Naive thymus-derived CD4-positive, alpha-beta T cell (primary cell): ENCODE results near the gene PGC. TPM values are rescaled to one million over a fixed set of nuclear protein-coding genes. Genes with fewer than 3 reads are reported as not detected.
A peak's percentile ranks its signal among the peaks of the same experiment; 100 is the strongest.

ENCODE experiments used
- ATAC-seq: fragments of 150-1000 bp; cut with Tn5 transposase; 2 replicates; pipeline ENCODE4 v1.10.0; 2021; ENCODE audit warnings: mild to moderate bottlenecking, moderate library complexity
- CTCF ChIA-PET: fragments of 350-600 bp; sonication (Branson Sonifier 250); formaldehyde crosslinking; loops from one replicate; lab custom pipeline; 2021; ENCODE audit warnings: antibody characterized with exemption; lab: Charles Lee
- POLR2A ChIA-PET: fragments of 350-600 bp; sonication (Branson Sonifier 250); formaldehyde crosslinking; loops from one replicate; lab custom pipeline; 2021; ENCODE audit warnings: antibody characterized with exemption, inconsistent platforms; lab: Charles Lee
- DNase-seq, 9 donors: peaks; one replicate each; pipeline versions ENCODE4 v3.0.0 to v3.0.0-alpha.2; 2020 to 2022; ENCODE audit warnings: mixed read lengths in 1 of 9
- H3K27ac ChIP-seq: one replicate; pipeline ENCODE4 v1.7.0; 2013; ENCODE audit warnings: mild to moderate bottlenecking, low read depth, low read length, moderate library complexity
- H3K27me3 ChIP-seq, 2 donors: one replicate each; pipeline ENCODE4 v1.7.0; 2013; ENCODE audit warnings: low read length in 2 of 2, mild to moderate bottlenecking in 2 of 2, moderate library complexity in 2 of 2; ENCODE audit not compliant: control insufficient read depth in 2 of 2, insufficient read depth in 2 of 2
- H3K36me3 ChIP-seq, 3 experiments: 1 replicate in 2 of 3; 2 replicates in 1 of 3; pipeline ENCODE4 v1.7.0; 2013; ENCODE audit warnings: low read length in 3 of 3, mild to moderate bottlenecking in 3 of 3, moderate library complexity in 1 of 3; ENCODE audit not compliant: insufficient read depth in 3 of 3, control insufficient read depth in 2 of 3
- H3K4me1 ChIP-seq, 2 donors: one replicate each; pipeline ENCODE4 v1.7.0; 2013; ENCODE audit warnings: low read length in 2 of 2, mild to moderate bottlenecking in 2 of 2, moderate library complexity in 1 of 2; ENCODE audit not compliant: control insufficient read depth in 2 of 2, insufficient read depth in 2 of 2
- H3K4me3 ChIP-seq: 2 replicates; pipeline ENCODE4 v1.7.0; 2013; ENCODE audit warnings: mild to moderate bottlenecking, low read length
- H3K9me3 ChIP-seq, 3 experiments: 1 replicate in 2 of 3; 2 replicates in 1 of 3; pipeline ENCODE4 v1.7.0; 2013; ENCODE audit warnings: low read length in 3 of 3; ENCODE audit not compliant: control insufficient read depth in 2 of 3
- H3K27ac Mint-ChIP-seq, 9 donors: one replicate each; pipeline ENCODE4 v1.8.0; 2020 to 2022; ENCODE audit warnings: mixed read lengths in 9 of 9, mild to moderate bottlenecking in 8 of 9, moderate library complexity in 5 of 9, inconsistent platforms in 2 of 9
- H3K27me3 Mint-ChIP-seq, 5 donors: one replicate each; pipeline ENCODE4 v1.8.0; 2021 to 2022; ENCODE audit warnings: mixed read lengths in 5 of 5, mild to moderate bottlenecking in 1 of 5
- H3K36me3 Mint-ChIP-seq, 5 donors: one replicate each; pipeline ENCODE4 v1.8.0; 2020 to 2022; ENCODE audit warnings: mixed read lengths in 5 of 5, mild to moderate bottlenecking in 3 of 5, inconsistent platforms in 1 of 5
- H3K4me1 Mint-ChIP-seq, 7 donors: one replicate each; pipeline ENCODE4 v1.8.0; 2020 to 2022; ENCODE audit warnings: mixed read lengths in 7 of 7, mild to moderate bottlenecking in 3 of 7, inconsistent platforms in 1 of 7
- H3K4me3 Mint-ChIP-seq, 10 donors: one replicate each; pipeline ENCODE4 v1.8.0; 2020 to 2022; ENCODE audit warnings: mild to moderate bottlenecking in 10 of 10, mixed read lengths in 10 of 10, moderate library complexity in 6 of 10, inconsistent platforms in 2 of 10
- H3K9me3 Mint-ChIP-seq, 11 donors: one replicate each; pipeline ENCODE4 v1.8.0; 2020 to 2022; ENCODE audit warnings: mixed read lengths in 11 of 11, mild to moderate bottlenecking in 4 of 11, inconsistent platforms in 1 of 11, moderate library complexity in 1 of 11
- intact Hi-C, 2 donors: fragments of 100-400 bp; cut with micrococcal nuclease; formaldehyde crosslinking; loops; one replicate each; pipeline ENCODE4 v1.15.1; 2023
- polyA plus RNA-seq, 2 donors: library from polyadenylated mRNA; unstranded; fragments of 300-500 nt; fragmentation: Illumina TruSeq; gene quantifications; one replicate each; pipeline ENCODE4 v1.2.3, GENCODE V29; 2021
- total RNA-seq, 6 experiments: library from RNA in 5 of 6; stranded (reverse) in 5 of 6; gene quantifications; 1 replicate in 5 of 6; 2 replicates in 1 of 6; pipeline ENCODE4 v1.2.3 and lab custom pipeline; 2021 to 2026

PGC gene
- total and polyA plus RNA-seq, 7 experiments from 2014 or later = not detected

DNA sequence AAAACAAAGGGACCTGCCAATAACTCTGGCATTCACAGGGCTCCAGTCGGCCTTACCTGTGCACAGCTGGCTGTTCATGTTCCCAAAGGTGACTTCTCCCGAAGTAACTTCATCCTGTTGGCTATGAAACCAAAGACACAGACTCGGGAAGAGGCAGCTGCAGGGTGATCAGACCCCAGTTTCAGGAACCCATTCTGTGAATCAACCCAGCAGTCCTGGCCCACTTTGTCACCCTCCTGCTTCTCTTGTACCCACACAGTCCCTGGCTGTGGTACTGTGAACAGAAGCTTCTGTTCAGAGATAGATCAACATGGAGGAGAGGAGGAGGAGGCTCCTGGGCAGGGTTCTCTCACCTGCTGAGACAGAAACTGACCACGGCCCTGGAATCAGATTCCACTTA is 8.7 kb upstream of the PGC start:
- Mint-ChIP-seq H3K4me1 (peaks cover 0 to 3% (median 0%) of the 10 kb centered on the region in 7 donors), H3K27ac (no peak overlapping the region), H3K27me3 (peaks cover 0 to 17% (median 0%) of the 10 kb centered on the region in 5 donors), H3K9me3 (no peaks in the 10 kb centered on the region), H3K36me3 (no peaks in the 10 kb centered on the region), H3K4me3 (no peak overlapping the region)
- Histone ChIP-seq H3K9me3 (no peaks in the 10 kb centered on the region), H3K4me3 (no peak overlapping the region), H3K4me1 (no peaks in the 10 kb centered on the region), H3K36me3 (no peaks in the 10 kb centered on the region), H3K27me3 (no peaks in the 10 kb centered on the region), H3K27ac (no peak overlapping the region)
- intact Hi-C loops = no loop called here
- POLR2A ChIA-PET = no interaction called here
- CTCF ChIA-PET = no interaction called here
- ATAC-seq (no peak), DNase-seq (no peak)

GRCh38 chr6:41750374-41750773 is 3.2 kb upstream of the PGC start:
- no peak overlapping the region for H3K27ac ChIP-seq
- intact Hi-C loops = no loop called here
- H3K9me3 Mint-ChIP-seq = peaks cover 0 to 1% (median 0%) of the 10 kb centered on the region in 11 donors
- H3K4me1 ChIP-seq = no peaks in the 10 kb centered on the region
- no peak overlapping the region for H3K4me3 Mint-ChIP-seq
- H3K9me3 ChIP-seq = no peaks in the 10 kb centered on the region
- no peaks in the 10 kb centered on the region for H3K27me3 ChIP-seq
- no peak overlapping the region for H3K4me3 ChIP-seq
- H3K36me3 ChIP-seq = no peaks in the 10 kb centered on the region
- DNase-seq = no peak
- H3K4me1 Mint-ChIP-seq = no peaks in the 10 kb centered on the region
- H3K36me3 Mint-ChIP-seq = no peaks in the 10 kb centered on the region
- no peak overlapping the region for H3K27ac Mint-ChIP-seq
- ChIA-PET CTCF (no interaction called here), POLR2A (no interaction called here)
- peaks cover 0 to 15% (median 0%) of the 10 kb centered on the region in 5 donors for H3K27me3 Mint-ChIP-seq
- ATAC-seq = no peak

DNA sequence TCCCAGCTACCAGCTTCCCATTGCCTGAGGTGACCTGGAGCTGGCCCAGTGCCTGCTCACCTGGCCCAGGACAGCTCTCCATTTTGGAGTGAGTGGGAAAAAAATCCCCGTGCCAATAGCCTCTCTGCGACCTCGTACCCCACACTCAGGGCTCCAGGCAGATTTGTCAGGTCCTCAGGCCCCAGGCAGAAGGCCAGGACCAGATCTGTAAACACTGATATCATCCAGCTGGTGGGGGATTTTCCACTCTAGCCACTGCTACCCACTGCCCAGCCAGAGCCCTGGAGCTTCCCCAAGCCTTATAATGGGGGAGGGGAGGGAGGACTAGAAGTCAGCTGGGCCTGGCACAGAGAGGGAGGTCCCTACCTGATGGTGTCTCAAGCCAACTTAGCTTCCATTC is 1.3 kb upstream of the PGC start:
- intact Hi-C loops = no loop called here
- ChIA-PET POLR2A (no interaction called here), CTCF (no interaction called here)
- Histone ChIP-seq H3K4me1 (no peaks in the 10 kb centered on the region), H3K36me3 (no peaks in the 10 kb centered on the region), H3K4me3 (no peak overlapping the region), H3K9me3 (no peaks in the 10 kb centered on the region), H3K27me3 (no peaks in the 10 kb centered on the region), H3K27ac (no peak overlapping the region)
- Mint-ChIP-seq H3K4me3 (no peak overlapping the region), H3K27ac (no peak overlapping the region), H3K4me1 (peaks cover 0 to 4% (median 0%) of the 10 kb centered on the region in 7 donors), H3K9me3 (peaks cover 0 to 1% (median 0%) of the 10 kb centered on the region in 11 donors), H3K27me3 (peaks cover 0 to 5% (median 0%) of the 10 kb centered on the region in 5 donors), H3K36me3 (no peaks in the 10 kb centered on the region)
- DNase-seq = no peak
- no peak for ATAC-seq

DNA sequence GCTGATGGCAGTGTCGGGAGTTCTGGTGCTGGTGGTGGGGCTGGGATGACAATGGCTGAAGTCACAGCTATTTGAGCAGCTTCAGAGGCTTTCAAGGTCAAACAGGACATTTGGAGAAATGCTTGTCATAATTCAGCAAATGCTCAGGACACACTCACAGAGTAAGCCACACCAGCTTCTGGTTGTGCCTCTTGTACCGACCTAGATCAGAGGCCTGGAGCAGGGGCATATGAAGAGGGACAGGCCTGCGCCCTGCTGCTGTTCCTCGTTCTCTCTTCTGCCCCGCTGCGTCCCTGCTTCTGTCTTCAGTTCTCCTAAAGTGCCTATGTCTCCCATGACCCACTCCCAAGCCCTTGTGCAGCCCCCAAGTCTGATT is 893 bp upstream of the PGC start:
- no peak for DNase-seq
- ChIA-PET CTCF (no interaction called here), POLR2A (no interaction called here)
- intact Hi-C loops = no loop called here
- H3K36me3 Mint-ChIP-seq = no peaks in the 10 kb centered on the region
- Histone ChIP-seq H3K27ac (no peak overlapping the region), H3K27me3 (no peaks in the 10 kb centered on the region), H3K4me1 (no peaks in the 10 kb centered on the region), H3K4me3 (no peak overlapping the region), H3K9me3 (no peaks in the 10 kb centered on the region), H3K36me3 (no peaks in the 10 kb centered on the region)
- no peak overlapping the region for H3K27ac Mint-ChIP-seq
- peaks cover 0 to under 1% (median 0%) of the 10 kb centered on the region in 5 donors for H3K27me3 Mint-ChIP-seq
- H3K4me3 Mint-ChIP-seq = no peak overlapping the region
- no peak for ATAC-seq
- peaks cover 0 to 1% (median 0%) of the 10 kb centered on the region in 11 donors for H3K9me3 Mint-ChIP-seq
- H3K4me1 Mint-ChIP-seq = peaks cover 0 to 4% (median 0%) of the 10 kb centered on the region in 7 donors

DNA sequence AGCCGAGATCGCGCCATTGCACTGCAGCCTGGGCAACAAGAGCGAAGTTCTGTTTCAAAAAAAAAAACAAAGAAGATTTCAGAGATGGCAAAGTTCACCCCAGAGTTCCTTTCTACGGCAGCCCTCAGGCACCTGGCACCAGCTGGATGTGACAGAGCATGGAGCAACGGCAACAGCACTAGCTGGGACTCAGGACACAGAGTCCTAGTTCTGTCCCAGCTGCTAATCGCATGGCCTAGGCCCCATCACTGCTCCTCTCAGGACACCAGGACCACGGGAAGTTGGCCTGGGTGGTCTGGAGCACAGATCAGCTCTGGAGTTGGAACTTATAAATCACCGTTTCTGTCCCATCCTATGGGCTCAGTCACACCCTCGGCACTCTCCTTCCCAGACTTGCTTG is 1.1 kb downstream of the PGC start:
- Mint-ChIP-seq H3K36me3 (no peaks in the 10 kb centered on the region), H3K9me3 (peaks cover 0 to 1% (median 0%) of the 10 kb centered on the region in 11 donors), H3K4me1 (peaks cover 0 to 4% (median 0%) of the 10 kb centered on the region in 7 donors), H3K27ac (no peak overlapping the region), H3K4me3 (peak overlapping the region in 1 of 10 donors; percentile 14), H3K27me3 (no peaks in the 10 kb centered on the region)
- intact Hi-C loops = no loop called here
- H3K4me3 ChIP-seq = no peak overlapping the region
- ATAC-seq (no peak), DNase-seq (no peak)
- no peaks in the 10 kb centered on the region for H3K27me3 ChIP-seq
- CTCF ChIA-PET = no interaction called here
- H3K27ac ChIP-seq = no peak overlapping the region
- no peaks in the 10 kb centered on the region for H3K4me1 ChIP-seq
- POLR2A ChIA-PET = interaction anchor here (0.5 kb wide), 1 partner anchor 1132 kb away, joined by 3 read pairs; no protein-coding TSS in a partner anchor
- no peaks in the 10 kb centered on the region for H3K9me3 ChIP-seq
- H3K36me3 ChIP-seq = no peaks in the 10 kb centered on the region

DNA sequence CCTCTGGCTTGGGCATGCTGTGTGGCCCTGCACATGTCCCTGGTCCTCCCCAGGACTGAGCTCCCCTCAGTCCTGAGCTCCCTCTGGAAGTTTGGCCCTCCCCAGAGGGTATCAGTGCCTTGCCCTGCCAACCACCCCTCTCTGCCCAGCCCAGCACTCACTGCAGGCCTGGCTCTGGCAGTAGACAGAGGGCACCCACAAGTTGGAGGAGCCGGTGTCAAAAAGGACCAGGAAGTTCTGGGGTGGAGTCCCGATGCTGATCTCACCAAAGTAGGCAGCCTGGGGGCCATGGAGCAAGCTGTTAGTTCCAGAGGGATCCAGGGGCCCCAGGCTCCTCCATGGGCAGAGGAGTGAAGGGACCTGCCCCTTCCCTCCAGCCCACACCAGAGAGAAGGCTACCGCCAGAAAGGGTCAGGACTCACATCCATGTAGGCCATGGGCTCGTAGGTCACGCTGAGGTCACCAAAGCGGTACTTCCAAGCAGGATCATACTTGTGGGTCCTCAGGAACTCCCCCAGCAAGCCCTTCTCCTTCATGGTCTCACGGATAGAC is 2.9 kb downstream of the PGC start:
- H3K27me3 Mint-ChIP-seq = no peaks in the 10 kb centered on the region
- H3K27me3 ChIP-seq = no peaks in the 10 kb centered on the region
- H3K27ac Mint-ChIP-seq = no peak overlapping the region
- DNase-seq (no peak), ATAC-seq (no peak)
- no peak overlapping the region for H3K4me3 ChIP-seq
- H3K36me3 Mint-ChIP-seq = no peaks in the 10 kb centered on the region
- peaks cover 0 to 1% (median 0%) of the 10 kb centered on the region in 11 donors for H3K9me3 Mint-ChIP-seq
- H3K4me3 Mint-ChIP-seq = no peak overlapping the region
- no peaks in the 10 kb centered on the region for H3K36me3 ChIP-seq
- H3K9me3 ChIP-seq = no peaks in the 10 kb centered on the region
- H3K4me1 Mint-ChIP-seq = peaks cover 0 to 4% (median 0%) of the 10 kb centered on the region in 7 donors
- intact Hi-C loops = no loop called here
- ChIA-PET POLR2A (no interaction called here), CTCF (no interaction called here)
- H3K4me1 ChIP-seq = no peaks in the 10 kb centered on the region
- H3K27ac ChIP-seq = no peak overlapping the region
